Keratinocyte (primary cell): ENCODE data around the gene ERC1. TPM values are rescaled to one million over a fixed set of nuclear protein-coding genes. Genes with fewer than 3 reads are reported as not detected.

Experiments
- DNase-seq: peaks from one replicate; pipeline ENCODE4 v3.0.0-alpha.2; 2011; ENCODE audit warnings: low read depth, missing footprints, low spot score
- FAIRE-seq: peaks from 2 replicates; lab custom pipeline; 2011; peaks lifted over from hg19 to GRCh38; lab: Jason Lieb, UNC
- H2AFZ ChIP-seq: 2 replicates; pipeline ENCODE4 v1.6.0; 2012; ENCODE audit warnings: low read length, control low read depth, inconsistent platforms; ENCODE audit not compliant: control insufficient read depth
- H3K27ac ChIP-seq: 2 replicates; pipeline ENCODE4 v1.5.1; 2011; ENCODE audit warnings: low read length; ENCODE audit not compliant: control insufficient read depth, insufficient read depth
- H3K27me3 ChIP-seq: 3 replicates; pipeline ENCODE4 v1.6.0; 2011; ENCODE audit warnings: low read length; ENCODE audit not compliant: control insufficient read depth, insufficient read depth; ENCODE audit errors: extremely low read depth
- H3K36me3 ChIP-seq, 2 experiments: 2 replicates in 1 of 2; 3 replicates in 1 of 2; pipeline ENCODE4 v1.5.1; 2011; ENCODE audit warnings: low read length in 2 of 2, mild to moderate bottlenecking in 1 of 2; ENCODE audit not compliant: control insufficient read depth in 2 of 2, insufficient read depth in 2 of 2; ENCODE audit errors: extremely low read depth in 1 of 2
- H3K4me1 ChIP-seq: 3 replicates; pipeline ENCODE4 v1.5.1; 2011; ENCODE audit warnings: low read length; ENCODE audit not compliant: control insufficient read depth, insufficient read depth; ENCODE audit errors: extremely low read depth
- H3K4me2 ChIP-seq: 3 replicates; pipeline ENCODE4 v1.6.0; 2011; ENCODE audit warnings: low read depth, low read length; ENCODE audit not compliant: control insufficient read depth, insufficient read depth; ENCODE audit errors: extremely low read depth
- H3K4me3 ChIP-seq, 3 experiments: fragments of 200-600 bp in 1 of 3; sonication (generic) in 1 of 3; 2 replicates in 2 of 3; 3 replicates in 1 of 3; pipeline ENCODE4 v1.5.1; 2011 to 2016; ENCODE audit warnings: low read length in 3 of 3, mild to moderate bottlenecking in 3 of 3, control low read depth in 2 of 3, inconsistent platforms in 1 of 3, low read depth in 1 of 3, mixed read lengths in 1 of 3, mixed run types in 1 of 3, moderate library complexity in 1 of 3; ENCODE audit not compliant: control insufficient read depth in 2 of 3, insufficient read depth in 2 of 3; ENCODE audit errors: extremely low read depth in 1 of 3
- H3K79me2 ChIP-seq: 2 replicates; pipeline ENCODE4 v1.6.0; 2012; ENCODE audit warnings: low read length; ENCODE audit not compliant: control insufficient read depth, insufficient read depth
- H3K9ac ChIP-seq: 3 replicates; pipeline ENCODE4 v1.6.0; 2011; ENCODE audit warnings: low read length; ENCODE audit not compliant: control insufficient read depth, insufficient read depth; ENCODE audit errors: extremely low read depth
- H3K9me1 ChIP-seq: 3 replicates; pipeline ENCODE4 v1.6.0; 2011; ENCODE audit warnings: low read length; ENCODE audit not compliant: control insufficient read depth, insufficient read depth; ENCODE audit errors: extremely low read depth
- H3K9me3 ChIP-seq: 2 replicates; pipeline ENCODE4 v1.5.1; 2012; ENCODE audit warnings: low read depth, low read length; ENCODE audit not compliant: control insufficient read depth
- H4K20me1 ChIP-seq: 3 replicates; pipeline ENCODE4 v1.6.0; 2011; ENCODE audit warnings: low read length; ENCODE audit not compliant: control insufficient read depth, insufficient read depth; ENCODE audit errors: extremely low read depth
- EZH2 ChIP-seq: IDR thresholded peaks from one replicate; pipeline ENCODE4 v1.6.1; 2012; ENCODE audit warnings: inconsistent platforms, mild to moderate bottlenecking, low read length, moderate library complexity
- dilution Hi-C: fragments of 300-500 bp; cut with MboI; formaldehyde crosslinking; loops from one replicate; pipeline ENCODE4 v1.7.0; 2020; ENCODE audit warnings: low sequenced_read_pairs; ENCODE audit not compliant: extremely low pct_ligation_motif_present
- polyA plus RNA-seq, 5 experiments: library from polyadenylated mRNA; depleted of rRNA in 3 of 5; stranded (reverse) in 3 of 5; stranded (forward) in 1 of 5; unstranded in 1 of 5; fragments of >200 nt; gene quantifications; 1 replicate in 1 of 5; 2 replicates in 3 of 5; 3 replicates in 1 of 5; pipeline versions ENCODE4 v1.2.1 to v1.2.3, GENCODE V29; 2011 to 2012; ENCODE audit warnings: missing spikeins in 2 of 5, low read depth in 1 of 5, low replicate concordance in 1 of 5
- TF ChIP-seq, protein P1 (sequence below), 3 experiments: IDR thresholded peaks in 1 of 3; conservative IDR thresholded peaks in 1 of 3; optimal IDR thresholded peaks in 1 of 3; 2 replicates in 2 of 3; 3 replicates in 1 of 3; pipeline versions ENCODE3 to v1.5.1; 2011; ENCODE audit warnings: low read length in 3 of 3, mild to moderate bottlenecking in 3 of 3, moderate library complexity in 2 of 3, control low read depth in 1 of 3, inconsistent platforms in 1 of 3; ENCODE audit not compliant: insufficient read depth in 2 of 3; ENCODE audit errors: extremely low read depth in 1 of 3

Gene ERC1
- polyA plus RNA-seq, 1 donor (not counting 4 experiments of a cell fraction or from before 2014, with no cell fraction given): 16.1 TPM

GRCh38 chr12:1448336-1448735, 457.3 kb downstream of the ERC1 start:
- FAIRE-seq (no peak), DNase-seq (no peak)
- Histone ChIP-seq H3K9me1 (no peaks in the 10 kb centered on the region), H3K36me3 (peaks cover 3 to 5% of the 10 kb centered on the region in 2 experiments), H3K9ac (no peak overlapping the region), H3K9me3 (no peaks in the 10 kb centered on the region), H3K27me3 (no peaks in the 10 kb centered on the region), H2AFZ (no peak overlapping the region), H3K4me3 (no peak overlapping the region), H3K4me2 (no peak overlapping the region), H3K79me2 (no peaks in the 10 kb centered on the region), H3K27ac (no peak overlapping the region), H3K4me1 (no peaks in the 10 kb centered on the region), H4K20me1 (no peaks in the 10 kb centered on the region)
- TF ChIP-seq, protein P1, sequence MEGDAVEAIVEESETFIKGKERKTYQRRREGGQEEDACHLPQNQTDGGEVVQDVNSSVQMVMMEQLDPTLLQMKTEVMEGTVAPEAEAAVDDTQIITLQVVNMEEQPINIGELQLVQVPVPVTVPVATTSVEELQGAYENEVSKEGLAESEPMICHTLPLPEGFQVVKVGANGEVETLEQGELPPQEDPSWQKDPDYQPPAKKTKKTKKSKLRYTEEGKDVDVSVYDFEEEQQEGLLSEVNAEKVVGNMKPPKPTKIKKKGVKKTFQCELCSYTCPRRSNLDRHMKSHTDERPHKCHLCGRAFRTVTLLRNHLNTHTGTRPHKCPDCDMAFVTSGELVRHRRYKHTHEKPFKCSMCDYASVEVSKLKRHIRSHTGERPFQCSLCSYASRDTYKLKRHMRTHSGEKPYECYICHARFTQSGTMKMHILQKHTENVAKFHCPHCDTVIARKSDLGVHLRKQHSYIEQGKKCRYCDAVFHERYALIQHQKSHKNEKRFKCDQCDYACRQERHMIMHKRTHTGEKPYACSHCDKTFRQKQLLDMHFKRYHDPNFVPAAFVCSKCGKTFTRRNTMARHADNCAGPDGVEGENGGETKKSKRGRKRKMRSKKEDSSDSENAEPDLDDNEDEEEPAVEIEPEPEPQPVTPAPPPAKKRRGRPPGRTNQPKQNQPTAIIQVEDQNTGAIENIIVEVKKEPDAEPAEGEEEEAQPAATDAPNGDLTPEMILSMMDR (optimal IDR thresholded peaks at IDR 0.05 in 1 of 3, IDR thresholded peaks at IDR 0.05 in 1 of 3, conservative IDR thresholded peaks at IDR 0.05 in 1 of 3; ENCODE audit: extremely low read depth in 1 of 3, insufficient read depth in 2 of 3, low read length in 3 of 3): no peak
- no peak for TF ChIP-seq EZH2
- dilution Hi-C loops: no loop called here

- H3K4me1 ChIP-seq: peaks cover 4% of the 10 kb centered on the region
- H3K4me2 ChIP-seq: no peak overlapping the region
- DNase-seq (no peak), FAIRE-seq (no peak)
- H2AFZ ChIP-seq: no peak overlapping the region
- no peak overlapping the region for H3K9ac ChIP-seq
- dilution Hi-C loops: no loop called here
- peaks cover 0 to 2% of the 10 kb centered on the region in 2 experiments for H3K36me3 ChIP-seq
- no peaks in the 10 kb centered on the region for H4K20me1 ChIP-seq
- no peaks in the 10 kb centered on the region for H3K9me1 ChIP-seq
- H3K27ac ChIP-seq: no peak overlapping the region
- TF ChIP-seq, protein P1 (optimal IDR thresholded peaks at IDR 0.05 in 1 of 3, IDR thresholded peaks at IDR 0.05 in 1 of 3, conservative IDR thresholded peaks at IDR 0.05 in 1 of 3; ENCODE audit: extremely low read depth in 1 of 3, insufficient read depth in 2 of 3, low read length in 3 of 3): no peak
- no peak for TF ChIP-seq EZH2
- H3K4me3 ChIP-seq: no peak overlapping the region
- no peaks in the 10 kb centered on the region for H3K9me3 ChIP-seq
- no peaks in the 10 kb centered on the region for H3K79me2 ChIP-seq
- no peaks in the 10 kb centered on the region for H3K27me3 ChIP-seq
Observed at GRCh38 chr12:1453810-1454209, 462.8 kb downstream of the ERC1 start.
